SK-N-MC (cell line): Measurements from ENCODE around the gene DENND2D.
"Not testable (repeated sequence)": the region's sequence is repeated elsewhere in the genome, so short reads cannot be mapped to it uniquely, and the experiment has no call there.

Experiments
- DNase-seq: peaks from one replicate; pipeline ENCODE4 v3.0.0-alpha.2; 2011; ENCODE audit warnings: low read depth, low spot score
- H3K27ac ChIP-seq: fragments of 200-600 bp; sonication (generic); 2 replicates; pipeline ENCODE4 v1.5.1; 2016; ENCODE audit warnings: mixed run types
- H3K36me3 ChIP-seq: fragments of 200-600 bp; sonication (generic); 2 replicates; pipeline ENCODE4 v1.6.1; 2017; ENCODE audit warnings: antibody characterized with exemption, low read length, mixed read lengths; ENCODE audit not compliant: insufficient read depth
- H3K4me3 ChIP-seq: fragments of 200-600 bp; sonication (generic); 2 replicates; pipeline ENCODE4 v1.5.1; 2016
- H3K9ac ChIP-seq: fragments of 200-600 bp; sonication (generic); 2 replicates; pipeline ENCODE4 v1.8.0; 2017; ENCODE audit warnings: mixed run types, mixed read lengths; ENCODE audit not compliant: insufficient read length
- H3K9me3 ChIP-seq: fragments of 200-600 bp; sonication (generic); 2 replicates; pipeline ENCODE4 v1.6.1; 2017; ENCODE audit warnings: low read depth, mild to moderate bottlenecking, antibody characterized with exemption, low read length, moderate library complexity, mixed read lengths
- EZH2 ChIP-seq: fragments of 200-600 bp; sonication (generic); IDR thresholded peaks from one replicate; pipeline ENCODE4 v1.6.1; 2017; ENCODE audit warnings: antibody characterized with exemption
- FOXP2 ChIP-seq: optimal IDR thresholded peaks from 2 replicates; pipeline ENCODE3; 2011; ENCODE audit warnings: mild to moderate bottlenecking, moderate library complexity; ENCODE audit not compliant: insufficient read depth; ENCODE audit errors: extremely low read length, control extremely low read depth
- POLR2AphosphoS5 ChIP-seq: IDR thresholded peaks from 2 replicates; pipeline ENCODE4 v1.6.1; 2012; ENCODE audit warnings: mild to moderate bottlenecking, low read depth, low read length, borderline replicate concordance

The DENND2D gene

GRCh38 chr1:111217183-111217910, 16.9 kb upstream of the DENND2D start:
- no peaks in the 10 kb centered on the region for H3K9me3 ChIP-seq
- H3K27ac ChIP-seq, result no peak overlapping the region
- no peak for DNase-seq
- no peaks in the 10 kb centered on the region for H3K36me3 ChIP-seq
- no peak for TF ChIP-seq EZH2
- no peak for TF ChIP-seq POLR2AphosphoS5
- no peak for TF ChIP-seq FOXP2
- H3K4me3 ChIP-seq, result no peak overlapping the region
- H3K9ac ChIP-seq, result no peak overlapping the region

DNA sequence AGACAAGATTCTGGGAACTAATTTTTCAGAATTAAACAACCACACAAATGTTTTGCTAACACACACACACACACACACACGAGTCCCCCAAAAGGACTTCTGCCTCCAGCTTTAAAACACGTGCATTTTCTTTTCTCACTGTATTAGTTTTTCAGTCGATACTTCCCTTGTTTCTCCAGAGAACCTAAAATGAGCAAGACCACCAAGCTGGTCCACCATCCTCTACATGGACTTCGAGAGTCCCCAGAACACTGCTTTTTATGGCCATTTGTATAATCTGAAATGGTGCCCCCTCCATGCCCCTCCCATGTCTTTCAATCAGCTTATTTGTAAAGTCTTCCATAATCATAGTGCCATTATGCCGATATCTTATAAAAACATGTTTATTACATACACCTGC, 16.3 kb upstream of the DENND2D start:
- H3K9ac ChIP-seq, result no peak overlapping the region
- H3K36me3 ChIP-seq, result no peaks in the 10 kb centered on the region
- no peak for DNase-seq
- no peak overlapping the region for H3K27ac ChIP-seq
- TF ChIP-seq EZH2 (no peak), POLR2AphosphoS5 (no peak), FOXP2 (no peak)
- H3K4me3 ChIP-seq, result no peak overlapping the region
- H3K9me3 ChIP-seq, result no peaks in the 10 kb centered on the region

DNA sequence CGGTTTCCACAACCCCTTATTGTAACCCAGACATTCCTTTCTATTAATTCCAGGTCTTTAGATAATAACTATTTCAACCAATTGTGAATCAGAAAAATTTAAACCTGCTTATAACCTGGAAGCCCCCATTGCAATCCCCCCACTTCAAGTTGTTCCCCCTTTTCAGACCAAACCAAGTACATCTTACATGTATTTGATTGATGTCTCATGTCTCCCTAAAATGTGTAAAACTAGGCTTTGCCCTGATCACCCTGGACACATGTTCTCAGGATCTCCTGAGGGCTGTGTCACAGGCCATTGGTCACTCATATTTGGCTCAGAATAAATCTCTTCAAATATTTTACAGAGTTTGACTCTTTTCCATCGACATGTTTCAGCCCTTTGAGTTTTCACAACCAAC, 14.8 kb upstream of the DENND2D start:
- not testable (repeated sequence) for H3K9me3 ChIP-seq, H3K36me3 ChIP-seq, H3K9ac ChIP-seq, H3K4me3 ChIP-seq, DNase-seq, H3K27ac ChIP-seq

DNA sequence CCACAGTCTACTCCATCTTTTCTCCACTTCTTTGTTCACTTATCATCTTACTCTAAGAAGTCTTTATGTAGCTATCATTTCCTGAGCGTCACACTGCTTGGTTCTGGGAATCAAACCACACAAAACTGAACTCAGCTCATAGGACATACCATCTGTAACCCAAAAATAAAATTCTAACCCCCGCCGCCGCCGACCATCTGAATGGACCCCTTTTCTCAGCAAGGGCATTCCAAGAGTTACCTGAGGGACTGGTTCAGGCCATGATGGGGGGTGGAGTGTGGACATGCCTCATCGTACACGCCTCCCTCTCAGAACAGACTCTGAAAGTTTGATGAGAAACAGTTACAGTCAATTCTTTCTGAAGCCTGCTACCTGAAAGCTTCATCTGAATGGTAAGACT, 14.4 kb upstream of the DENND2D start:
- TF ChIP-seq POLR2AphosphoS5 (no peak), FOXP2 (no peak), EZH2 (no peak)
- Histone ChIP-seq H3K4me3 (no peak overlapping the region), H3K27ac (no peak overlapping the region), H3K36me3 (no peaks in the 10 kb centered on the region), H3K9ac (no peak overlapping the region), H3K9me3 (no peaks in the 10 kb centered on the region)
- DNase-seq, result no peak

GRCh38 chr1:111214074-111214801, 13.8 kb upstream of the DENND2D start:
- Histone ChIP-seq H3K9me3 (no peaks in the 10 kb centered on the region), H3K36me3 (no peaks in the 10 kb centered on the region), H3K27ac (no peak overlapping the region), H3K4me3 (no peak overlapping the region), H3K9ac (no peak overlapping the region)
- TF ChIP-seq FOXP2 (no peak), POLR2AphosphoS5 (no peak), EZH2 (no peak)
- no peak for DNase-seq

DNA sequence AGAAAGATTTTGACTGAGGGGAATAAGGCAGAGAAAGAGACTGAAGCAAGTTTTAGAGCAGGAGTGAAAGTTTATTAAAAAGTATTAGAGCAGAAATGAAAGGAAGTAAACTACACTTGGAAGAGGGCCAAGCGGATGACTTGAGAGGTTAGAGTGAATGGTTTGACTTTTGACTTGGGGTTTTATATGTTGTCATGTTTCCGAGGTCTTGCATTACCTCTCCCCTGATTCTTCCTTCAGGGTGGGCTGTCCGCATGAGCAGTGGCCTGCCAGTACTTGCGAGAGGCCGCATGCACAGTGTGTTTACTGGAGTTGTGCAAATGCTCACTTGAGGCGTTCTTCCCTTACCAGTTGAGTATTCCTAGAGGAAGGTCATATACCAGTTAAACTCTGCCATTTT, 13.0 kb upstream of the DENND2D start:
- TF ChIP-seq EZH2, result no peak
- TF ChIP-seq POLR2AphosphoS5, result no peak
- Histone ChIP-seq H3K9ac (no peak overlapping the region), H3K27ac (no peak overlapping the region), H3K36me3 (no peaks in the 10 kb centered on the region), H3K4me3 (no peak overlapping the region), H3K9me3 (no peaks in the 10 kb centered on the region)
- DNase-seq, result no peak

GRCh38 chr1:111212634-111213335, 12.3 kb upstream of the DENND2D start:
- no peak for DNase-seq

GRCh38 chr1:111211921-111212320, 11.5 kb upstream of the DENND2D start:
- Histone ChIP-seq H3K9ac (no peak overlapping the region), H3K27ac (no peak overlapping the region), H3K9me3 (no peaks in the 10 kb centered on the region), H3K36me3 (no peaks in the 10 kb centered on the region), H3K4me3 (no peak overlapping the region)
- no peak for DNase-seq
- TF ChIP-seq EZH2, result no peak
- no peak for TF ChIP-seq FOXP2
- no peak for TF ChIP-seq POLR2AphosphoS5

More at GRCh38 chr1:111212634-111213335, 12.3 kb upstream of the DENND2D start:
- no peak for TF ChIP-seq POLR2AphosphoS5
- no peak for TF ChIP-seq FOXP2
- TF ChIP-seq EZH2, result no peak
- H3K9ac ChIP-seq, result no peak overlapping the region
- H3K4me3 ChIP-seq, result no peak overlapping the region
- no peaks in the 10 kb centered on the region for H3K9me3 ChIP-seq
- H3K36me3 ChIP-seq, result no peaks in the 10 kb centered on the region
- H3K27ac ChIP-seq, result no peak overlapping the region
